Superior temporal gyrus (tissue), 1 donor: ENCODE data around the gene LGR4.
"Not testable (repeated sequence)": the region's sequence is repeated elsewhere in the genome, so short reads cannot be mapped to it uniquely, and the experiment has no call there.

Experiments
- DNase-seq: peaks from one replicate; pipeline ENCODE4 v3.0.0-alpha.2; 2016; ENCODE audit errors: extremely low spot score

Gene LGR4

GRCh38 chr11:27350511-27350910 lies 122.1 kb downstream of the LGR4 start:
- no peak for DNase-seq

- DNase-seq, result no peak
Observed at GRCh38 chr11:27349919-27350318, 122.7 kb downstream of the LGR4 start.

- DNase-seq, result no peak
Observed at GRCh38 chr11:27348340-27348873, 124.2 kb downstream of the LGR4 start.

- no peak for DNase-seq
Observed at GRCh38 chr11:27347359-27348339, 124.9 kb downstream of the LGR4 start.

- DNase-seq, result no peak
Observed at GRCh38 chr11:27339941-27340340, 132.6 kb downstream of the LGR4 start.

- DNase-seq, result not testable (repeated sequence)
Observed at GRCh38 chr11:27334764-27335163, 137.8 kb downstream of the LGR4 start.

- DNase-seq, result no peak
Observed at GRCh38 chr11:27331981-27332380, 140.6 kb downstream of the LGR4 start.

- no peak for DNase-seq
Observed at GRCh38 chr11:27330633-27331270, 141.8 kb downstream of the LGR4 start.

GRCh38 chr11:27329867-27330632 lies 142.5 kb downstream of the LGR4 start:
- DNase-seq, result no peak

- no peak for DNase-seq
Observed at GRCh38 chr11:27328614-27329013, 144.0 kb downstream of the LGR4 start.

- DNase-seq, result not testable (repeated sequence)
Observed at GRCh38 chr11:27327064-27327463, 145.5 kb downstream of the LGR4 start.

- DNase-seq, result not testable (repeated sequence)
Observed at GRCh38 chr11:27322196-27322595, 150.4 kb downstream of the LGR4 start.

GRCh38 chr11:27321340-27321739 lies 151.2 kb downstream of the LGR4 start:
- DNase-seq, result not testable (repeated sequence)

GRCh38 chr11:27319072-27319471 lies 153.5 kb downstream of the LGR4 start:
- no peak for DNase-seq

- no peak for DNase-seq
Observed at GRCh38 chr11:27317751-27318150, 154.8 kb downstream of the LGR4 start.
